Activated CD4-positive, alpha-beta T cell treated with anti-CD3 and anti-CD28 coated beads, Interleukin-2, amount 50 U/mL, for 4 hours (primary cell): Measurements from ENCODE around the gene KRT32.
"Not testable (repeated sequence)": the region's sequence is repeated elsewhere in the genome, so short reads cannot be mapped to it uniquely, and the experiment has no call there.

Experiments
- DNase-seq, 2 experiments: peaks; one replicate each; pipeline ENCODE4 v3.0.0-alpha.2; 2020

Gene KRT32

GRCh38 chr17:41424111-41424635, 43.0 kb downstream of the KRT32 start, which contains the start of gene KRT37:
TSS of gene KRT37 (minus strand) at chr17:41424585. CDS start at chr17:41424523, 62 bp downstream.
- no peak for DNase-seq

GRCh38 chr17:41422586-41422985, 44.6 kb downstream of the KRT32 start:
- not testable (repeated sequence) for DNase-seq

DNA sequence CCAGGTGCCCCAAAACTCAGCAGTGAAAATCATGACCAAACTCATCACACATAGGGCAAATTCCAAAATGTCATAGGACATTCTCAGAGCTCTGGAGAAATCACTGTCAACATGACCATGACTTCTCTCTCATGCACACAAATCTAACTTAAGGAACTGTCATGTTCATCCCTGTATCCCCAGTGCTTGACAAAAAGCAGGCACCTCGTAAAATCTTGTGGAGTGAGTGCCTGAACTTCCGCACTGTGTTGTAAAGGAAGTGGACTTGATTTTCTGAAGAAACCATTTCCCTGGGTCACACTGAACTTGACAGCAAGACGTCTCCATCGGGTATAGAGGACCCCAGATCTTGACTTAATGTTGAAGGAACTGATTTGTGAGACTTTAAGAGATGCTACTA, 45.6 kb downstream of the KRT32 start:
- no peak for DNase-seq

DNA sequence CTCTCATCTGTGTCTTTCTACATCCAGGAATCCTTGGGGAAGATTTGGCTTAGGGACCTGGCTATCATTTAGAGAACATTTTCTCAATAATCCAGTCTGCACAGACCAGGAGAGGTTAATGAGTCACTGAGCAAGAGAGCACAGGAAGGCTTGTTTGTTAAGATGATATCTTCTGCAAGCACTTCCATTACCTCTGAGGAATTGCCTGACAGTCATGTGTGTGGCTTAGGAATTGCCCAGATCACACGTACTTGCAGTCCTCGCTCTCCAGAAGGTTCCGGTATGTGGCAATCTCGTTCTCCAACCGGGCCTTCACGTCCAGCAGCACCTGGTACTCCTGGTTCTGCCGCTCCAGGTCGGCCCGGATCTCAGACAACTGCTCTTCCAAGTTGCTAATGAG, 46.1 kb downstream of the KRT32 start:
- DNase-seq, result no peak

- DNase-seq, result no peak
Observed at GRCh38 chr17:41420134-41420533, 47.1 kb downstream of the KRT32 start.

- DNase-seq, result no peak
Observed at GRCh38 chr17:41419716-41420115, 47.5 kb downstream of the KRT32 start.

DNA sequence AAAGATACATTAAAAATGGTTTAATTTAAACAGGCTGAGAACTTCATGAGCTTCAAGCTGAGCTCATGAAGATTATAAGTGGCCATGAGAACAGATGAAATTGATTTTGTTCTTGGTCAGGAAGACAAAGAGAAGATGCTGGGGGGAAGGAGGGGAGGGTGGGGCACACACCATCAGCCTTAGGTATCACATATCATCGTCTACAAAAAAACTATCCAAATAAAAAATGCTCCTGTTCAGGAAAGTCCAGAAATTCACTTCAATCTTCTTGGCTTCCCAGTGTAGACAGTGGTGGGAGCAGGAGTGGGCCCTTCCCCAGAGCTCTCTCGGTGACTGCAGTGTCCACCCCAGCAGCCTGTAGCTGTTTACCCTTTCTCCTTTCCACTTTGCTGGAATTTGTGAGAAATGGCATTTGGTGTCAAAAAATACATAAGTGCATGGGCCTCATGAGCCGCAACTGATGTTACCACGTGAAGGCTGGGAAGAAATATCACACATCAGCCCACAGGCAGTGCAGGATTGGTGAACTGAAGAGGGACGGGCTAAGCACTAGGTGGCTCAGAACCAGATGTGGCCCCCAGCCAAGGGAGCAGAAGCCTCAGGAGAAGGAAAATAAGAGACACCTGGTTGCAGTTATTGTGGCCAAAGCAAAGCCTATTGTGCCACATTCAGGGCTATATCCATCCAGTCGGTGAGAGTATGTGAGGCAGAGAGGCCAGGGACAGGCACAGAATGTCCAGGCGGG, 48.9 kb downstream of the KRT32 start:
- DNase-seq, result no peak

- DNase-seq, result no peak
Observed at GRCh38 chr17:41417576-41418015, 49.6 kb downstream of the KRT32 start.

DNA sequence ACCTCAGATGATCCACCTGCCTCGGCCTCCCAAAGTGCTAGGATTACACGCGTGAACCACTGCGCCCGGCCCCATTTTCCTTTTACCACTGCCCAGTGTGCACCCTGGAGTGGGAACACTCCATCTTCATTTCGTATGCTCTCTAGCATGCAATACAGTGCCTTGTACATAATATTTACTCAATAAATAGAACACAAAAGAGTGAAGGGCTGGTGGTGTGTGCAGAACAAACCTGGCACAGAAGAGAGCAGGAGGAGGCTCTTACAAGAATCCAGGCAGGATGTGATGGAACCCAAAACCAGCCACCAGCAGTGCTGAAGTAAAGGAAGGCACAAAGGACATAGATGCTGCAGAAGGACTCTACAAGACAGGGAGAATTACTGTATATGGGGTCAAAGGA, 50.1 kb downstream of the KRT32 start:
- no peak for DNase-seq

DNA sequence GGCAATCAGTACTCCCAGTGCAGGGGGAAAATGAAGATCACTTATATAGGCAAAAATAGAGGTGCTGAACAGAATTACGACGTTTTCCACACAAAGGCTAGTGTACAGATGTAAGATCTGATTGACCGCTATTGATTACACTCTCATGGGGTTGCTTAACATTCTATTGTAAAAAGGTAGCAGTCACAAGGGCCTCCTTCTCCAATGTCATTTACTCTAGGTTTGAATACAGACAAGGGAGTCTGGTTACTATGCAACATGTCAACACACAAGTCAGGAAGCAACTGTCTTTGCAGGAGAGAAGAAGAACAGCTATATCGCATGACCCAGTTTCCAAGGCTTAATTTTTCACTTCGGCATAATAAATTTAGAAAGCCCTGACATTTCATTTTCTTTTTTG, 50.7 kb downstream of the KRT32 start:
- no peak for DNase-seq

- no peak for DNase-seq
Observed at GRCh38 chr17:41415833-41416335, 51.3 kb downstream of the KRT32 start.

DNA sequence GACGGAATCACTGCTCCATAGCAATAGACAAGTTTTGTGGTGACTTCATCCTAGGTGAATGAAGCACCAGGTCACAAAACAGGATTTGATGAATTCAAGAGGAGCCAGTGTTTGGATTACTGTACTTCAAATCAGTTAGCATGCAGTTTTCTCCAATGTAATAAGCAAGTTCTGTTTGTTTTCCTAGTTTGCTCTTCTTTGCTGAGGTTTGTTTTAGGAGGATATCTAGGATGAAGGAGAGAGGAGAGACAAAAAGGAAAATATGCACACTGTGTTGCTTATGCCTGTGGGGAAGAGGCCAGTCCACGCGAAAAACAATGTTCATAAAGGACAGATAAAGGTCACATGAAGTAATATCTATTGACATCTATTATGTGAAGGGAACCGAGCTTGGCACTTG, 51.8 kb downstream of the KRT32 start:
- no peak for DNase-seq

DNA sequence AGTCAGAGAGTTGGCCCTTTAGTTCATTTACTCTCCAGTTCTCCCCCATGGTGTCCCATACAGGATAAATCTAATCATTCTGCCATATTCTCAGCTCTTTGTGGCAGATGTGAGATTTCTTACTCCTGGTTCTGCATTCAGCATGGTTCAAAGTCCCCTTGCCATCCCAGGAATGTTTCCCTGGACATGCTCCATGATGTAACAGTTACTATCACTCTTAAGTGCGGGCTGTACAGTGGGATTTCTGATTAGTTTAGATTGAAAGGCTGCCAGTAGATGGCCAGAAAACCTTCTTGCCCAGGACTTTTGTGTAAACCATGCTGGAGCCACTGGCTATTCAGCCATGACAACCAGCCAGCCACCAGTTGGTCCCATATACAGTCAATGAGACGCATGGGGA, 53.2 kb downstream of the KRT32 start:
- no peak for DNase-seq

DNA sequence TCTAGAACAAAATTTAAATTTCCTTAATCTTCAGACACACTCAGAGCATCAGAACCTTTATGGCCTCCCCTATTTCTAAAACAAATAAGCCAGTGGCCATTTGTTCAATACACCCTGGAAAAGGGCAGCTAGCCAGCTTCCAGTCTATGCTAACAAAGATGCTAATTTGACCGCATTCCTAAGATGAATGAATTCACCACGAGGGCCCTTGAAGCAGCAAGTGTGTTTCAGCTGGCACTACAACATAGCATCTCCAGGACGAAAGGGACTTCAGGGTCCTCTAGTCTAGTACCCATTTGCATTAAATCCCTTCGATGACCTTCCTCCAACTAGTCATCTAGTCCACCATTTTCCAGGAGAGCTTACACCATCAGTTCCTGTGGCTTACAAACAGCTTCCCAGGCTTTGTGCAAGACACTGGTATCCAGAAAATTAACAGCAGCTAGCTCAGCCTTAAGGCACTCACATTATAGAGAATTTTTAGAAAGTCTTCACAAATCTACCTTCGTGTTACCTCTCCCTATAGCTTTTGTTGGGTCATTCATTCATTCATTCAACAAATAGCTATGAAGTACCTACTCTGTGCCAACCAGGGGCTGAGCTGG, 53.7 kb downstream of the KRT32 start:
- no peak for DNase-seq

DNA sequence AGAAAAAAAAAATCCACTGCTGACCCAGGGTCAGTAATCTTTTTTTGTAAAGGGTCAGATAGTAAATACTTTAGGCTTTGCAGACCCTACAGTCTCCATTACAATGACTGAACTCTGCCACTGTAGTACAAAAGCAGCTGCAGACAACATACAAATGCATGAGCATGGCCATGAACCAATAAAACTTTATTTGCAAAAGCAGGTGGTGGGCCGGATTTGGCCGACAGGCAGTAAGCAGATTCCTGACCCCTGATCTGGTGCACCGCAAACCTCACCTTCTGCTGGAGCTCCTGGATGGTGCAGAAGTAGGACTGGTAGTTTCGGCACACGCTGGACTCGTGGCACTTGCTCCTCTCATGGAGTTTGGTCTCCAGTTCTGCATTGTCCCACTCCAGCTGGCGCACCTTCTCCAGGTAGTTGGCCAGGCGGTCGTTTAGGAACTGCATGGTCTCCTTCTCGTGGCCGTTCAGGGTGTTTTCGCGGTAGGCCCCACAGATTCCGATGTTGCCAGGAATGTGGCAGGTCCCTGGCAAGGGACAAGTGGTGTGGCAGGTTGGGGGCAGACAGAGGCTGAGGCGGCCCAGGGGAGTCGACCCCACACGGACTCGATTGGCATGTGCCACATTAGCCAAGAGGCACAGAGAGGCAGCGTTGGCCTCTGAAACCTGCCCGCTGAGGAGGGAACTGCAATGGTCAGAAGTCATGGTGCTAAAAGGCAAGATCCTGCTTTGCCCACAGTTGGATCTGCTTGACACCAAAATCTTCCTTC, 55.9 kb downstream of the KRT32 start:
- no peak for DNase-seq
